H1 (cell line): ENCODE data around the gene ZMIZ1. TPM values are rescaled to one million over a fixed set of nuclear protein-coding genes. Genes with fewer than 3 reads are reported as not detected.

Source experiments
- CTCF ChIA-PET: fragments of 300-600 bp; sonication (Branson Sonifier 250); formaldehyde crosslinking; loops from one replicate; lab custom pipeline; 2021; ENCODE audit not compliant: partially characterized antibody; lab: Charles Lee
- POLR2A ChIA-PET: fragments of 300-600 bp; sonication (Branson Sonifier 250); formaldehyde crosslinking; loops from one replicate; lab custom pipeline; 2021; ENCODE audit warnings: inconsistent platforms; ENCODE audit not compliant: partially characterized antibody; lab: Charles Lee
- DNase-seq, 2 experiments: peaks; one replicate each; pipeline versions ENCODE4 v3.0.0 to v3.0.0-alpha.2; 2010 to 2022; ENCODE audit warnings: low spot score in 2 of 2, low read depth in 1 of 2, mixed read lengths in 1 of 2
- FAIRE-seq: peaks from 2 replicates; lab custom pipeline; 2011; peaks lifted over from hg19 to GRCh38; lab: Jason Lieb, UNC
- H2AFZ ChIP-seq: 2 replicates; pipeline ENCODE4 v1.8.1; 2012; ENCODE audit warnings: low read length, inconsistent platforms
- H2AK5ac ChIP-seq: 2 replicates; pipeline ENCODE4 v1.6.1; 2013; ENCODE audit warnings: low read depth, low read length
- H2BK120ac ChIP-seq: replicated peaks from 2 replicates; pipeline ENCODE3; 2013; ENCODE audit warnings: low read depth, low read length, inconsistent platforms
- H2BK12ac ChIP-seq: 2 replicates; pipeline ENCODE4 v1.6.1; 2013; ENCODE audit warnings: low read depth, low read length
- H2BK15ac ChIP-seq: 2 replicates; pipeline ENCODE4 v1.6.1; 2013; ENCODE audit warnings: low read length
- H2BK20ac ChIP-seq: 2 replicates; pipeline ENCODE4 v1.6.1; 2013; ENCODE audit warnings: low read length
- H2BK5ac ChIP-seq: 2 replicates; pipeline ENCODE4 v1.6.1; 2013; ENCODE audit warnings: low read depth, low read length
- H3K14ac ChIP-seq: 2 replicates; pipeline ENCODE4 v1.6.1; 2013; ENCODE audit warnings: inconsistent platforms; ENCODE audit not compliant: insufficient read length
- H3K18ac ChIP-seq: 2 replicates; pipeline ENCODE4 v1.6.1; 2013; ENCODE audit warnings: low read length; ENCODE audit errors: extremely low read depth
- H3K23ac ChIP-seq: 2 replicates; pipeline ENCODE4 v1.6.1; 2013; ENCODE audit warnings: inconsistent platforms; ENCODE audit not compliant: insufficient read length
- H3K23me2 ChIP-seq: 2 replicates; pipeline ENCODE4 v1.6.1; 2013; ENCODE audit warnings: low read depth, low read length
- H3K27ac ChIP-seq: 2 replicates; pipeline ENCODE4 v1.6.1; 2011; ENCODE audit warnings: low read depth, low read length, inconsistent platforms
- H3K27me3 ChIP-seq, 4 experiments: replicated peaks in 1 of 4; 1 replicate in 1 of 4; 2 replicates in 3 of 4; pipeline versions ENCODE4 v1.6.1 to v1.8.1; 2011 to 2013; ENCODE audit warnings: low read length in 3 of 4, mild to moderate bottlenecking in 3 of 4, inconsistent platforms in 2 of 4, mixed read lengths in 2 of 4, moderate library complexity in 1 of 4; ENCODE audit not compliant: control insufficient read depth in 3 of 4, insufficient read depth in 3 of 4; ENCODE audit errors: extremely low read depth in 1 of 4
- H3K36me3 ChIP-seq, 4 experiments: 2 replicates each; pipeline versions ENCODE4 v1.6.1 to v1.8.1; 2011 to 2013; ENCODE audit warnings: mild to moderate bottlenecking in 4 of 4, low read length in 3 of 4, moderate library complexity in 2 of 4, control low read depth in 1 of 4, inconsistent platforms in 1 of 4; ENCODE audit not compliant: insufficient read depth in 4 of 4, control insufficient read depth in 2 of 4
- H3K4ac ChIP-seq: replicated peaks from 2 replicates; pipeline ENCODE3; 2013; ENCODE audit warnings: low read length, low read depth, mixed read lengths, inconsistent platforms; ENCODE audit not compliant: insufficient read length
- H3K4me1 ChIP-seq, 4 experiments: replicated peaks in 1 of 4; 1 replicate in 1 of 4; 2 replicates in 3 of 4; pipeline versions ENCODE4 v1.6.1 to v1.8.1; 2011 to 2013; ENCODE audit warnings: low read length in 3 of 4, inconsistent platforms in 2 of 4, mixed read lengths in 1 of 4; ENCODE audit not compliant: insufficient read depth in 4 of 4, control insufficient read depth in 3 of 4
- H3K4me2 ChIP-seq, 2 experiments: 2 replicates each; pipeline versions ENCODE4 v1.6.1 to v1.8.1; 2011 to 2013; ENCODE audit warnings: low read depth in 2 of 2, low read length in 2 of 2, control low read depth in 1 of 2, inconsistent platforms in 1 of 2, mild to moderate bottlenecking in 1 of 2; ENCODE audit not compliant: insufficient read depth in 1 of 2
- H3K4me3 ChIP-seq, 4 experiments: fragments of 200-600, 300-600 bp in 1 of 4; sonication (generic), shearing (Covaris generic), sonication (Bioruptor Twin) in 1 of 4; 2 replicates each; pipeline versions ENCODE4 v1.5.1 to v1.8.1; 2011 to 2016; ENCODE audit warnings: low read length in 4 of 4, low read depth in 3 of 4, control low read depth in 2 of 4, inconsistent platforms in 2 of 4, mild to moderate bottlenecking in 2 of 4, mixed read lengths in 1 of 4, moderate library complexity in 1 of 4; ENCODE audit not compliant: insufficient read depth in 2 of 4; ENCODE audit errors: extremely low read depth in 1 of 4
- H3K56ac ChIP-seq: replicated peaks from 2 replicates; pipeline ENCODE3; 2013; ENCODE audit warnings: low read depth, mild to moderate bottlenecking, mixed read lengths, low read length, inconsistent platforms; ENCODE audit not compliant: insufficient read length
- H3K79me1 ChIP-seq: 2 replicates; pipeline ENCODE4 v1.6.1; 2013; ENCODE audit warnings: low read depth, low read length, control low read depth
- H3K79me2 ChIP-seq, 2 experiments: 2 replicates each; pipeline versions ENCODE4 v1.6.1 to v1.8.1; 2012 to 2013; ENCODE audit warnings: low read length in 2 of 2, mild to moderate bottlenecking in 2 of 2, inconsistent platforms in 1 of 2; ENCODE audit not compliant: insufficient read depth in 2 of 2, control insufficient read depth in 1 of 2
- H3K9ac ChIP-seq, 4 experiments: replicated peaks in 1 of 4; 1 replicate in 1 of 4; 2 replicates in 3 of 4; pipeline versions ENCODE4 v1.6.1 to v1.8.1; 2011 to 2013; ENCODE audit warnings: low read depth in 3 of 4, low read length in 3 of 4, control low read depth in 2 of 4, mild to moderate bottlenecking in 2 of 4, moderate library complexity in 2 of 4, inconsistent platforms in 1 of 4; ENCODE audit errors: extremely low read depth in 1 of 4
- H3K9me3 ChIP-seq, 2 experiments: 2 replicates each; pipeline versions ENCODE4 v1.6.1 to v1.8.1; 2012 to 2013; ENCODE audit warnings: mild to moderate bottlenecking in 2 of 2, moderate library complexity in 2 of 2, control low read depth in 1 of 2, inconsistent platforms in 1 of 2, low read depth in 1 of 2, low read length in 1 of 2, mixed read lengths in 1 of 2; ENCODE audit not compliant: insufficient read depth in 2 of 2
- H4K20me1 ChIP-seq, 2 experiments: replicated peaks in 1 of 2; 2 replicates each; pipeline versions ENCODE3 to v1.8.1; 2011 to 2013; ENCODE audit warnings: inconsistent platforms in 2 of 2, low read length in 2 of 2, mild to moderate bottlenecking in 1 of 2; ENCODE audit not compliant: insufficient read depth in 2 of 2, control insufficient read depth in 1 of 2
- H4K5ac ChIP-seq: 2 replicates; pipeline ENCODE4 v1.6.1; 2013; ENCODE audit warnings: low read length, low read depth, mixed read lengths, inconsistent platforms; ENCODE audit not compliant: insufficient read length
- H4K8ac ChIP-seq: 2 replicates; pipeline ENCODE4 v1.8.0; 2013; ENCODE audit warnings: mild to moderate bottlenecking, moderate library complexity, low read length, inconsistent platforms; ENCODE audit not compliant: insufficient read depth; ENCODE audit errors: extremely low read depth
- H4K91ac ChIP-seq: replicated peaks from 2 replicates; pipeline ENCODE3; 2013; ENCODE audit warnings: low read length, mixed read lengths, inconsistent platforms; ENCODE audit not compliant: insufficient read length
- SP4 ChIP-seq: IDR thresholded peaks from 2 replicates; pipeline ENCODE4 v1.6.1; 2012; ENCODE audit warnings: low read length, inconsistent platforms
- WGBS, 2 experiments: shearing (Covaris generic) in 1 of 2; methylation state at CpG; one replicate each; pipeline versions ENCODE4 v1.1.6 to v1.1.7; 2013 to 2015; ENCODE audit warnings: low lambda C conversion rate in 2 of 2, mixed read lengths in 2 of 2, inconsistent platforms in 1 of 2, low coverage in 1 of 2, missing lambda C conversion rate in 1 of 2; ENCODE audit not compliant: insufficient replicate concordance in 2 of 2, insufficient coverage in 1 of 2, insufficient read length in 1 of 2; ENCODE audit errors: extremely low coverage in 1 of 2, missing lambda C conversion rate in 1 of 2; 5-methylcytosine and 5-hydroxymethylcytosine counted together
- polyA plus RNA-seq, 7 experiments: library from polyadenylated mRNA; depleted of rRNA in 3 of 7; stranded (reverse) in 5 of 7; unstranded in 2 of 7; fragments of >200 nt in 5 of 7; fragments of 200-250 nt in 2 of 7; gene quantifications; 1 replicate in 5 of 7; 2 replicates in 1 of 7; 4 replicates in 1 of 7; pipeline versions ENCODE4 v1.2.1 to v1.2.3, GENCODE V29; 2011 to 2013; ENCODE audit warnings: missing spikeins in 2 of 7, mixed read lengths in 2 of 7
- total RNA-seq: library from RNA; stranded (reverse); fragmentation: NEBNext Ultra II Directional; extraction: Animal tissue kit (Norgen Biotek cat#: 25700); gene quantifications from 2 replicates; pipeline ENCODE4 v1.2.1, GENCODE V29; 2021

ZMIZ1 gene
- total and polyA plus RNA-seq, 2 of the 8 experiments (the other 6 are each of a cell fraction or from before 2014, with no cell fraction given): 8.1 to 28.0 TPM

GRCh38 chr10:79164075-79164474 lies 95.3 kb downstream of the ZMIZ1 start:
- Histone ChIP-seq H3K23me2 (no peaks in the 10 kb centered on the region), H2BK20ac (no peak overlapping the region), H4K8ac (no peak overlapping the region), H3K14ac (no peak overlapping the region), H3K56ac (no peak overlapping the region), H3K4me3 (no peak overlapping the region), H2AK5ac (no peak overlapping the region), H3K18ac (no peak overlapping the region), H3K79me1 (peaks cover 11% of the 10 kb centered on the region), H2BK120ac (no peak overlapping the region), H2AFZ (no peak overlapping the region), H3K27me3 (no peaks in the 10 kb centered on the region; a peak in 1 of 7 replicates), H3K27ac (no peak overlapping the region), H3K9ac (no peak overlapping the region), H2BK12ac (no peak overlapping the region), H3K79me2 (peaks cover 0 to 22% of the 10 kb centered on the region in 2 experiments; a peak in 1 of 4 replicates), H3K23ac (no peak overlapping the region), H3K36me3 (no peaks in the 10 kb centered on the region; a peak in 3 of 8 replicates), H2BK15ac (no peak overlapping the region; the same call in 1 of the 2 replicates), H3K4me2 (no peak overlapping the region), H4K5ac (no peak overlapping the region), H3K4ac (no peak overlapping the region), H3K9me3 (no peaks in the 10 kb centered on the region), H4K91ac (no peak overlapping the region), H3K4me1 (peaks cover 0 to 29% (median 14%) of the 10 kb centered on the region in 4 experiments; a peak in 6 of 7 replicates), H2BK5ac (no peak overlapping the region), H4K20me1 (peaks cover 2 to 23% of the 10 kb centered on the region in 2 experiments)
- POLR2A ChIA-PET: interaction anchor here (0.9 kb wide), 1 partner anchor 34 kb away, joined by 3 read pairs; no protein-coding TSS in a partner anchor
- CTCF ChIA-PET: interaction anchor here (0.7 to 32.0 kb wide), 9 partner anchors 10 to 96 kb away, joined by 3 to 396 read pairs (median 4); no protein-coding TSS in a partner anchor
- FAIRE-seq (no peak), DNase-seq (no peak)
- WGBS, 2 experiments: 92% methylated on average over 6 of the region's 9 CpGs; no CpG with 5 or more reads in 1 of the 2 experiments
- TF ChIP-seq SP4: no peak
